Tibial artery (tissue), 4 donors: Measurements from ENCODE around the gene FGFRL1.
A peak's percentile ranks its signal among the peaks of the same experiment; 100 is the strongest.

Experiments used
- DNase-seq, 2 donors: peaks; one replicate each; pipeline ENCODE4 v3.0.0-alpha.2; 2019
- H3K27ac ChIP-seq, 2 donors: fragments of 200-600 bp; sonication (generic) in 1 of 2; 1 replicate in 1 of 2; 2 replicates in 1 of 2; pipeline ENCODE4 v1.5.1; 2018 to 2019; ENCODE audit warnings: mild to moderate bottlenecking in 1 of 2
- H3K27me3 ChIP-seq, 2 donors: fragments of 200-600 bp; sonication (generic) in 1 of 2; one replicate each; pipeline versions ENCODE4 v1.5.1 to v1.6.0; 2016 to 2019
- H3K36me3 ChIP-seq, 3 donors: fragments of 200-600 bp; sonication (generic) in 2 of 3; one replicate each; pipeline ENCODE4 v1.5.1; 2016 to 2019; ENCODE audit warnings: mild to moderate bottlenecking in 2 of 3
- H3K4me1 ChIP-seq, 4 donors: fragments of 200-600 bp; sonication (generic) in 2 of 4; 1 replicate in 3 of 4; 2 replicates in 1 of 4; pipeline ENCODE4 v1.5.1; 2016 to 2019
- H3K4me3 ChIP-seq, 2 donors: fragments of 200-600 bp; sonication (generic) in 1 of 2; 1 replicate in 1 of 2; 2 replicates in 1 of 2; pipeline ENCODE4 v1.5.1; 2018 to 2019; ENCODE audit warnings: mild to moderate bottlenecking in 2 of 2
- H3K9me3 ChIP-seq, 3 donors: fragments of 200-600 bp; sonication (generic) in 1 of 3; one replicate each; pipeline ENCODE4 v1.5.1; 2016 to 2019
- intact Hi-C: fragments of 100-400 bp; cut with DNase I; formaldehyde crosslinking; loops from one replicate; pipeline ENCODE4 v1.15.0; 2023; ENCODE audit warnings: low total_unique reads
- TF ChIP-seq, protein P1 (sequence below), 2 experiments: fragments of 200-600 bp in 1 of 2; fragments of 450-650 bp in 1 of 2; IDR thresholded peaks; one replicate each; pipeline ENCODE4 v1.5.1; 2017 to 2019; ENCODE audit warnings: antibody characterized with exemption in 2 of 2, mild to moderate bottlenecking in 1 of 2, moderate library complexity in 1 of 2

FGFRL1 gene

GRCh38 chr4:1061056-1061700 is 49.8 kb downstream of the FGFRL1 start:
- Histone ChIP-seq H3K4me1 (peaks cover 0 to 6% (median 0%) of the 10 kb centered on the region in 4 donors), H3K36me3 (no peaks in the 10 kb centered on the region), H3K9me3 (no peaks in the 10 kb centered on the region), H3K27ac (no peak overlapping the region), H3K27me3 (peaks cover 0 to 61% of the 10 kb centered on the region in 2 donors), H3K4me3 (no peak overlapping the region)
- TF ChIP-seq, protein P1, sequence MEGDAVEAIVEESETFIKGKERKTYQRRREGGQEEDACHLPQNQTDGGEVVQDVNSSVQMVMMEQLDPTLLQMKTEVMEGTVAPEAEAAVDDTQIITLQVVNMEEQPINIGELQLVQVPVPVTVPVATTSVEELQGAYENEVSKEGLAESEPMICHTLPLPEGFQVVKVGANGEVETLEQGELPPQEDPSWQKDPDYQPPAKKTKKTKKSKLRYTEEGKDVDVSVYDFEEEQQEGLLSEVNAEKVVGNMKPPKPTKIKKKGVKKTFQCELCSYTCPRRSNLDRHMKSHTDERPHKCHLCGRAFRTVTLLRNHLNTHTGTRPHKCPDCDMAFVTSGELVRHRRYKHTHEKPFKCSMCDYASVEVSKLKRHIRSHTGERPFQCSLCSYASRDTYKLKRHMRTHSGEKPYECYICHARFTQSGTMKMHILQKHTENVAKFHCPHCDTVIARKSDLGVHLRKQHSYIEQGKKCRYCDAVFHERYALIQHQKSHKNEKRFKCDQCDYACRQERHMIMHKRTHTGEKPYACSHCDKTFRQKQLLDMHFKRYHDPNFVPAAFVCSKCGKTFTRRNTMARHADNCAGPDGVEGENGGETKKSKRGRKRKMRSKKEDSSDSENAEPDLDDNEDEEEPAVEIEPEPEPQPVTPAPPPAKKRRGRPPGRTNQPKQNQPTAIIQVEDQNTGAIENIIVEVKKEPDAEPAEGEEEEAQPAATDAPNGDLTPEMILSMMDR (IDR thresholded peaks at IDR 0.05), result no peak
- peak in 1 of 2 donors; percentile 57 for DNase-seq
- intact Hi-C loops, result no loop called here

DNA sequence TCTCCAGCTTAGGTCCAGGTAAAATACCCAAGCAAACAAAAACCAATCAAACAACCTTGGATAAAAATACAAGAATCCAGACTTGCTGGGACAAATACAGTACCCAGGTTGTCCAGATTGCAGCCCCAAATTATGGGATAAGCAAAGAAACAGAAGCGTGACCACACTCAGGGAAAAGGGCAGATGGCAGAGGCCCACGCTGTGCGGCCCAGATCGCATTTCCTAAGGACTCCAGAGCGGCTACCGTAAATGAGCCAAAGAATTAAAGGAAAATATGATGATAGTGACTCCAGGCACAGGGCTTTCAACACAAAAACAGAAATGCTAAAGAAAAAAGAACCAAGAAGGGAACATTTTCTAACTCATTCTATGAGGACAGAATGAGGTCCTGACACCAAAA is 50.3 kb downstream of the FGFRL1 start:
- Histone ChIP-seq H3K27me3 (peaks cover 0 to 61% of the 10 kb centered on the region in 2 donors), H3K4me3 (no peak overlapping the region), H3K36me3 (no peaks in the 10 kb centered on the region), H3K9me3 (no peaks in the 10 kb centered on the region), H3K4me1 (peaks cover 0 to 6% (median 0%) of the 10 kb centered on the region in 4 donors), H3K27ac (no peak overlapping the region)
- intact Hi-C loops, result no loop called here
- TF ChIP-seq, protein P1 (IDR thresholded peaks at IDR 0.05), result no peak
- DNase-seq, result peak in 1 of 2 donors; percentile 5

GRCh38 chr4:1062419-1062818 is 51.0 kb downstream of the FGFRL1 start:
- TF ChIP-seq, protein P1 (IDR thresholded peaks at IDR 0.05), result no peak
- Histone ChIP-seq H3K27ac (no peak overlapping the region), H3K4me3 (no peak overlapping the region), H3K36me3 (no peaks in the 10 kb centered on the region), H3K27me3 (peaks cover 0 to 57% of the 10 kb centered on the region in 2 donors), H3K9me3 (no peaks in the 10 kb centered on the region), H3K4me1 (peaks cover 0 to 6% (median 0%) of the 10 kb centered on the region in 4 donors)
- intact Hi-C loops, result no loop called here
- DNase-seq, result no peak

GRCh38 chr4:1065732-1066131 is 54.3 kb downstream of the FGFRL1 start:
- Histone ChIP-seq H3K4me3 (no peak overlapping the region), H3K4me1 (no peaks in the 10 kb centered on the region), H3K9me3 (no peaks in the 10 kb centered on the region), H3K27me3 (peaks cover 0 to 49% of the 10 kb centered on the region in 2 donors), H3K36me3 (no peaks in the 10 kb centered on the region), H3K27ac (no peak overlapping the region)
- no peak for DNase-seq
- intact Hi-C loops, result loop anchor here (5.0 kb wide), 1 partner anchor 298 kb away; no protein-coding TSS in a partner anchor
- TF ChIP-seq, protein P1 (IDR thresholded peaks at IDR 0.05), result no peak

DNA sequence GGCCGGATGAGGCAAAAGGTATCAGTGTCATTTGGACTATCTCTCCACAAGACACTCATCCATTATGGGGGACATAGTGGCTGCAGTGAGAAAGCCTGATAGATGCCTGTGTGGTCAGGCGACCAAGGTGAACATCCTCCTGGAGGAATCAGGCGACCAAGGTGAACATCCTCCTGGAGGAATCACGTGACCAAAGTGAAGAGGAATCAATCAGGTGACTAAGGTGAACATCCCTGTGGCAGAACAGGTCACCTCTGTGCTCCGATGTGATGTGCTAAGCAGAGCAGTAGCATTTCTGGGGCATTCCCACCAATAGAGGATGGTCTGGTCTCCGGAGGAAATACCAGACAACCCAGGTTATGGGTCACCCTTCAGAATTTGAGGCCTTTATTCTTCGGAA is 58.0 kb downstream of the FGFRL1 start:
- H3K27me3 ChIP-seq, result peaks cover 0 to 42% of the 10 kb centered on the region in 2 donors
- TF ChIP-seq, protein P1 (IDR thresholded peaks at IDR 0.05), result no peak
- no peaks in the 10 kb centered on the region for H3K36me3 ChIP-seq
- H3K4me3 ChIP-seq, result no peak overlapping the region
- H3K4me1 ChIP-seq, result peaks cover 0 to 5% (median 0%) of the 10 kb centered on the region in 4 donors
- DNase-seq, result peak in 1 of 2 donors; percentile 4
- intact Hi-C loops, result loop anchor here (5.0 kb wide), 1 partner anchor 302 kb away; no protein-coding TSS in a partner anchor
- no peaks in the 10 kb centered on the region for H3K9me3 ChIP-seq
- no peak overlapping the region for H3K27ac ChIP-seq
